Measurements from ENCODE around the gene PRKD2.

DNA sequence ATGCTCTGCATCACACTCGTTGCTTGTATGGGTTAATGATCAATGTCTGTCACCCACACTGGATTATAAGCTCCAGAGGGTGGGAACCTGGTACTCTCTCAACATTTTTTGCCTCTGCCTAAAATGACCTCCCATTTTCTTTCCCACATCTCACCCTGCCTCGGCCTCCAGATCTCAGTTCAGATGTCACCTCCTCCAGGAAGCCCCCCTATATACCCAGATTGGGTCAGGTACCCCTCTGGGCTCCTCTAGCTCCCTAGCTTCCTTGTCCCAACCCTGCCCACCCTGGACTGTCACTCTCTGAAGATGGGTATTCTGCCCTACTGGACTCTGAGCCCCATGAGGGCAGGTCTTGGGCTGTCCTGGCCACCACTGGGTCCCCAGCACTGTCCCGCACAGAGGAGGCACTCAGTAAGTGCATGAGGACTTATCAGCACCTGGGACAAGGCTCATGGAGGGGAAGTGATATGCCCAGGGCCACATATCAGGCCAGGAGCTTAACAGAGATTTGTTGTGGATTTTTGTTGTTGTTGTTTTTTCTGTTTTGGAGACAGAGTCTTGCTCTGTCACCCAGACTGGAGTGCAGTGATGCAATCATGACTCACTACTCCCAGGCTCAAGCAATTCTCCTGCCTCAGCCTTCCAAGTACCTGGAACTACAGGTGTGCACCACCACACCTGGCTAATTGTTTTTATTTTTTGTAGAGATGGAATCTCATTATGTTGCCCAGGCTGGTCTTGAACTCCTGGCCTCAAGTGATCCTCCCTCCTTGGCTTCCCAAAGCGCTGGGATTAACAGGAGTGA is 23.8 kb downstream of the PRKD2 start:
- TF ChIP-seq EZH2 (IDR thresholded peaks at IDR 0.05; ENCODE audit: borderline replicate concordance) (no peak), CTCF (IDR thresholded peaks at IDR 0.05; ENCODE audit: poor library complexity) (no peak)
